Gastrocnemius medialis (tissue), 4 donors: ENCODE results near the gene AK8.

Experiments used
- CTCF ChIP-seq, 5 experiments: fragments of 450-650 bp in 3 of 5; fragments of 200-600 bp in 2 of 5; sonication (generic) in 2 of 5; IDR thresholded peaks in 4 of 5; conservative IDR thresholded peaks in 1 of 5; 1 replicate in 4 of 5; 2 replicates in 1 of 5; pipeline ENCODE4 v1.5.1; 2016 to 2019; ENCODE audit warnings: antibody characterized with exemption in 5 of 5, mild to moderate bottlenecking in 3 of 5, moderate library complexity in 3 of 5
- POLR2A ChIP-seq, 2 donors: fragments of 450-650 bp; IDR thresholded peaks; one replicate each; pipeline ENCODE4 v1.6.1; 2017; ENCODE audit warnings: antibody characterized with exemption in 2 of 2, mild to moderate bottlenecking in 2 of 2, moderate library complexity in 2 of 2

GRCh38 chr9:132752877-132753592 lies 125.0 kb downstream of the AK8 start:
- TF ChIP-seq CTCF (IDR thresholded peaks at IDR 0.05 in 4 of 5, conservative IDR thresholded peaks at IDR 0.05 in 1 of 5) (no peak), POLR2A (IDR thresholded peaks at IDR 0.05) (no peak)
